Nephron (organoid): ENCODE data around the gene DDX53.

ENCODE experiments used
- H3K27ac Mint-ChIP-seq, 3 experiments: 2 replicates each; pipeline ENCODE4 v1.8.0; 2020; ENCODE audit warnings: mixed read lengths in 3 of 3, mild to moderate bottlenecking in 2 of 3, moderate library complexity in 1 of 3
- H3K27me3 Mint-ChIP-seq: 2 replicates; pipeline ENCODE4 v1.8.0; 2021; ENCODE audit warnings: low read depth, mild to moderate bottlenecking, moderate library complexity, mixed read lengths
- H3K36me3 Mint-ChIP-seq: 2 replicates; pipeline ENCODE4 v1.8.0; 2020; ENCODE audit warnings: low read depth, mixed read lengths
- H3K4me1 Mint-ChIP-seq: 2 replicates; pipeline ENCODE4 v1.8.0; 2020; ENCODE audit warnings: mixed read lengths
- H3K4me3 Mint-ChIP-seq, 3 experiments: 2 replicates each; pipeline ENCODE4 v1.8.0; 2020; ENCODE audit warnings: mild to moderate bottlenecking in 3 of 3, mixed read lengths in 3 of 3, moderate library complexity in 2 of 3
- H3K9me3 Mint-ChIP-seq: 2 replicates; pipeline ENCODE4 v1.8.0; 2020; ENCODE audit warnings: mixed read lengths
- TF ChIP-seq, protein P1 (sequence below), 3 experiments: fragments of 200-600 bp; sonication (generic); IDR thresholded peaks; one replicate each; pipeline ENCODE4 v1.5.0; 2021; ENCODE audit warnings: antibody characterized with exemption in 3 of 3; ENCODE audit not compliant: unreplicated experiment in 3 of 3

Gene DDX53

DNA sequence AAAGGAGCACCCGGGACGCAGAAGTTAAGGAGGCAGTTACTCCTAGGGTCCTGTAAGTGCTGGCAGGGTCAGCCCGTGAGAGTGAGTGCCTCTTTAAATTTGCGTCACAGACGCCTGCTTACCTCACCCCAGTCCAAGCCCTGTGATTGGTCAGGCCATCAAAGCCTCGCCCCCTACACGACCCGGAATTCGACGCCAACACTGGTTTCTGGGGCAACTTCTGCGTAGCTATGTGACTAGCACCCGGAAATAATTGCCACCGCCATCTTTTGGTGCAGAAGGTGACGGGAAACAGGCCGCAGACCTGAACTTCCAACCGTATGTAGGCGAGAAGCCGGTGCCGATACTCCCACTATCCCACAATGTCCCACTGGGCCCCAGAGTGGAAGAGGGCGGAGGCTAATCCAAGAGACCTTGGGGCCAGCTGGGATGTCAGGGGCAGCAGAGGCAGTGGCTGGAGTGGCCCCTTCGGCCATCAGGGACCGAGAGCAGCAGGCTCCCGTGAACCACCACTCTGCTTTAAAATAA is at the start of gene DDX53:
TSS of gene DDX53 (plus strand) at position 265 of the 528 bp plus-strand sequence. CDS start at position 363, 98 bp downstream.
- H3K9me3 Mint-ChIP-seq: peaks cover 2% of the 10 kb centered on the region
- H3K4me3 Mint-ChIP-seq: no peak within 1 kb of the TSS
- no peaks in the 10 kb centered on the region for H3K27me3 Mint-ChIP-seq
- H3K27ac Mint-ChIP-seq: no peak within 1 kb of the TSS
- H3K36me3 Mint-ChIP-seq: no peaks in the 10 kb centered on the region
- TF ChIP-seq, protein P1, sequence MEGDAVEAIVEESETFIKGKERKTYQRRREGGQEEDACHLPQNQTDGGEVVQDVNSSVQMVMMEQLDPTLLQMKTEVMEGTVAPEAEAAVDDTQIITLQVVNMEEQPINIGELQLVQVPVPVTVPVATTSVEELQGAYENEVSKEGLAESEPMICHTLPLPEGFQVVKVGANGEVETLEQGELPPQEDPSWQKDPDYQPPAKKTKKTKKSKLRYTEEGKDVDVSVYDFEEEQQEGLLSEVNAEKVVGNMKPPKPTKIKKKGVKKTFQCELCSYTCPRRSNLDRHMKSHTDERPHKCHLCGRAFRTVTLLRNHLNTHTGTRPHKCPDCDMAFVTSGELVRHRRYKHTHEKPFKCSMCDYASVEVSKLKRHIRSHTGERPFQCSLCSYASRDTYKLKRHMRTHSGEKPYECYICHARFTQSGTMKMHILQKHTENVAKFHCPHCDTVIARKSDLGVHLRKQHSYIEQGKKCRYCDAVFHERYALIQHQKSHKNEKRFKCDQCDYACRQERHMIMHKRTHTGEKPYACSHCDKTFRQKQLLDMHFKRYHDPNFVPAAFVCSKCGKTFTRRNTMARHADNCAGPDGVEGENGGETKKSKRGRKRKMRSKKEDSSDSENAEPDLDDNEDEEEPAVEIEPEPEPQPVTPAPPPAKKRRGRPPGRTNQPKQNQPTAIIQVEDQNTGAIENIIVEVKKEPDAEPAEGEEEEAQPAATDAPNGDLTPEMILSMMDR (IDR thresholded peaks at IDR 0.05; ENCODE audit: unreplicated experiment in 3 of 3): no peak
- no peaks in the 10 kb centered on the region for H3K4me1 Mint-ChIP-seq

DNA sequence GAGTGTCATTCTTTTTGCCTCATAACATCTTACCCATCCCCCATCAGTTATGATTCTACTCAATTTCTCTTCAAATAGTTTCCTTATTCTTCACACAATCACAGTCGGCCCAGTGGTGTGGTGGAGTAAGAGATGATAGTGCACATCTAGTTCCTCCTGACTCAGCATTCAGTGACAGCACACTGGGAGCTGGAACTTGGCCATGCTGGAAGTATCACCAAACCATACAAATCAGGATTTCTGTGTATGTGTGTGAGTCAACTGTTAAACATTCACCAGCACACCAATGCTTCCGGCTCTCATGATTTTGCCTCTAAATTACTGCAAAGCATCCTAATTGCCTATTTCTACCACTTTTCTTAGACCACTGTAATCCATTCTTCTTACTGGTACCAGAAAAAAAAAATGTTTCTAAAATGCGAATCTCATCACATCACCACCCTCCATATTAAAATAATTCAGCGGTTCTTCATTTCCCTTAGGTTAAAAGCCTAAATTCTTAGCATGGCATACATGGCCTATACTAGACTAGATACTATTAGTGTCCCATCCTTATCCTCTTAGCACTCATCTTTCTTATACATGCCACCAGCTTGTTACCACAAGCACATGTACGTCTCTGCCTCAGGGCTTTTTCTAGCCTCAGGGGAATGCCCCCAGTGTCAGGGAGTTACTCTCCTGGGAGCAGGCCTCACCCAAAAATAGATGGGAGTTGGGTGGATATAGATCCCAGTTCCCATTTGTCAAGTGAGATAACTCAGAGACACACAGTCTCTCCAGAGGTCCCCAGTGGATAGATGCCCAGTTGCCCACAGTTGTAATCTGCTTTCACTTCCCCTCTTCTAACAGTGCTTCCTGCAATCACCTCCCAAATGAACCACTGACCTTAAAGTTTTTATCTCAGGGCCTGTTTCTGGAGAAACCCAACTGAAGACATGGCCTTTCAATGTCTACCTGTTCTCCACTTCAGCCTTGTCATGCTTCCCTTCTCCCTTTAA is 49.2 kb upstream of the DDX53 start:
- H3K27ac Mint-ChIP-seq: peak overlapping the region in 1 of 3 experiments; percentile 38
- no peaks in the 10 kb centered on the region for H3K27me3 Mint-ChIP-seq
- H3K4me1 Mint-ChIP-seq: peaks cover 26% of the 10 kb centered on the region
- TF ChIP-seq, protein P1 (IDR thresholded peaks at IDR 0.05; ENCODE audit: unreplicated experiment in 3 of 3): no peak
- H3K9me3 Mint-ChIP-seq: peaks cover 2% of the 10 kb centered on the region
- no peaks in the 10 kb centered on the region for H3K36me3 Mint-ChIP-seq
- no peak overlapping the region for H3K4me3 Mint-ChIP-seq

DNA sequence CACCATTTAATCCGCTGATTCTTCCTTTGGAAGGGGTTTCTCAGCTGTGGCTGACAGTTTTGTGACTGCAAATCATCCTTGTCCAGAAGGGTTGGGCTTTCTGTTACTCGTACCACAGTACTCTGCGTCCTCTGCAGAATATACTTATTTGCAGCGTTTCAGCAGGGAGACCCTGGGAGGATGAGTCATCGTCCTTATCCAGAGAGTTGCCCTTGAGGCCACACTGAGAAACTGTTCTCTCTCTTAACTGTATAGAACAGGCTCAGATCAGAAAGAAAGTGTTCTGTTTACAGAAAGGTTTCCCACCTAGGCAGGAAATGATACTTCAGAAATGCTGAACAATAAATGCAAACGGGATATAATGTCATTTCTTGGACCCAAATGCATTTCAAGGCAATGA is 47.8 kb upstream of the DDX53 start:
- Mint-ChIP-seq H3K36me3 (no peaks in the 10 kb centered on the region), H3K4me3 (no peak overlapping the region), H3K27me3 (no peaks in the 10 kb centered on the region), H3K27ac (peak overlapping the region in 2 of 3 experiments; percentile 24 to 52), H3K4me1 (peaks cover 26% of the 10 kb centered on the region), H3K9me3 (peaks cover 2% of the 10 kb centered on the region)
- TF ChIP-seq, protein P1 (IDR thresholded peaks at IDR 0.05; ENCODE audit: unreplicated experiment in 3 of 3): no peak

DNA sequence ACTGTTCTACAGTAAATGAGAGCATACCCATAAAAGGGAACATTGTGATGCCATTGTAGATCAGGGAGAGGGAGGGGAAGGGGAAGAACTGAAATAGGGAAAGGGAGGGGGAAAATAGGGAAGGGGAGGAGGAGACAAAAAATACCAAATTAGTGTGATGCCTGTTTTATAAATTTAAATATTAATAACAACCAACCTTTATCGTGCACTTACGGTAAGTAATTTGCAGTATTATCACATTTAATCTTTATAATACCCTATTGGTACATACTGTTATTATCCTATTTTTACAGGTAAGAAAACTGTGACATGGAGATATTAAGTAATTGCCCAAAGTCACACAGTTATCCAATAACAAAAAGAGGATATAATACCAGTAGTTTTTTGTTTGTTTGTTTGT is 41.5 kb upstream of the DDX53 start:
- Mint-ChIP-seq H3K27ac (no peak overlapping the region), H3K27me3 (no peaks in the 10 kb centered on the region), H3K4me3 (no peak overlapping the region), H3K4me1 (no peaks in the 10 kb centered on the region), H3K36me3 (no peaks in the 10 kb centered on the region), H3K9me3 (no peaks in the 10 kb centered on the region)
- TF ChIP-seq, protein P1 (IDR thresholded peaks at IDR 0.05; ENCODE audit: unreplicated experiment in 3 of 3): no peak

DNA sequence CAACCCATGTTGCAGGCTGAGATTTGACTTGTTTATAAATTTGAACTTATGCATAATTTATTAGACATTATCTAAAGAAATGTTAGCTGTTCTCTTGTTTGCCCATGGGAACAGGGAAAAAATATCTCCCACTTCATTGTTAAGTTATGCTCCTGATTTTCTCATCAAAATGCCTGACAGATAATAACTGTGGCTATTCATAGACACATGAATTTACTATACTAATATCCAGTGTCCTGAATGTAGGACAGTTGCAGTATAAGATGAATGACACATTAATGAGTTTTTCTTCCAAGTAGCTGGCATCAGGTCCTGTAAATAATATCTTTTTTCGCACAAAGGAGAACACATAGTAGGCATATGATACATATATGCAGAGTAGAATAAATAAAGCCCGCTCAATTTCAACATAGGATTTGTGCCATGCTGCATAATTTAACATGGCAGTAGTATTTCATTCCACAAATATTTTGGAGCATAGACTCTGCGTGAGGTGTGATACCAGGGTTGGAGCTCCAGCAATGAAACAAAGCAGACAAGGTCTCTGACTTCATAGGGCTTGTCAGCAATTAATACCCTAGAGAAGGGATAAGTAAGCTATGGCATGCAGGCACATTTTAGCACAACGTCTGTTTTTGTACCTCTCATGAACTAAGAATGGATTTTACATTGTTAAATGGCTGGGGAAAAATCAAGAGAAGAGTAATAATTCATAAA is 40.4 kb upstream of the DDX53 start:
- TF ChIP-seq, protein P1 (IDR thresholded peaks at IDR 0.05; ENCODE audit: unreplicated experiment in 3 of 3): no peak
- no peak overlapping the region for H3K4me3 Mint-ChIP-seq
- H3K9me3 Mint-ChIP-seq: no peaks in the 10 kb centered on the region
- H3K4me1 Mint-ChIP-seq: no peaks in the 10 kb centered on the region
- H3K36me3 Mint-ChIP-seq: no peaks in the 10 kb centered on the region
- H3K27me3 Mint-ChIP-seq: no peaks in the 10 kb centered on the region
- no peak overlapping the region for H3K27ac Mint-ChIP-seq
